Osteocyte (in vitro differentiated cells): ENCODE measurements around the gene PSMA1. TPM values are rescaled to one million over a fixed set of nuclear protein-coding genes. Genes with fewer than 3 reads are reported as not detected.

Experiments used
- DNase-seq: peaks from one replicate; pipeline ENCODE4 v3.0.0; 2021; ENCODE audit warnings: mixed read lengths; ENCODE audit not compliant: unreplicated experiment; ENCODE audit errors: extremely low spot score
- H3K27ac Mint-ChIP-seq: one replicate; pipeline ENCODE4 v1.8.0; 2021; ENCODE audit warnings: mild to moderate bottlenecking, mixed read lengths; ENCODE audit not compliant: unreplicated experiment
- H3K27me3 Mint-ChIP-seq: one replicate; pipeline ENCODE4 v1.8.0; 2021; ENCODE audit warnings: mixed read lengths; ENCODE audit not compliant: unreplicated experiment
- H3K36me3 Mint-ChIP-seq: one replicate; pipeline ENCODE4 v1.8.0; 2021; ENCODE audit warnings: mixed read lengths; ENCODE audit not compliant: unreplicated experiment
- H3K4me1 Mint-ChIP-seq: one replicate; pipeline ENCODE4 v1.8.0; 2021; ENCODE audit warnings: mixed read lengths; ENCODE audit not compliant: unreplicated experiment
- H3K4me3 Mint-ChIP-seq: one replicate; pipeline ENCODE4 v1.8.0; 2021; ENCODE audit warnings: mild to moderate bottlenecking, moderate library complexity, mixed read lengths; ENCODE audit not compliant: unreplicated experiment
- H3K9me3 Mint-ChIP-seq: one replicate; pipeline ENCODE4 v1.8.0; 2021; ENCODE audit warnings: mixed read lengths; ENCODE audit not compliant: unreplicated experiment
- total RNA-seq: library from RNA; stranded (reverse); gene quantifications from 2 replicates; pipeline ENCODE4 v1.2.1, GENCODE V29; 2021
- TF ChIP-seq, protein P1 (sequence below): fragments of 200-600 bp; sonication (generic); IDR thresholded peaks from 2 replicates; pipeline ENCODE4 v1.5.0; 2021; ENCODE audit warnings: antibody characterized with exemption, mild to moderate bottlenecking, moderate library complexity

PSMA1 gene
- total RNA-seq, 1 donor from 2014 or later = 117 TPM

GRCh38 chr11:14547440-14547839 is 27.3 kb upstream of the PSMA1 start:
- DNase-seq = no peak
- no peaks in the 10 kb centered on the region for H3K9me3 Mint-ChIP-seq
- H3K4me3 Mint-ChIP-seq = no peak overlapping the region
- TF ChIP-seq, protein P1, sequence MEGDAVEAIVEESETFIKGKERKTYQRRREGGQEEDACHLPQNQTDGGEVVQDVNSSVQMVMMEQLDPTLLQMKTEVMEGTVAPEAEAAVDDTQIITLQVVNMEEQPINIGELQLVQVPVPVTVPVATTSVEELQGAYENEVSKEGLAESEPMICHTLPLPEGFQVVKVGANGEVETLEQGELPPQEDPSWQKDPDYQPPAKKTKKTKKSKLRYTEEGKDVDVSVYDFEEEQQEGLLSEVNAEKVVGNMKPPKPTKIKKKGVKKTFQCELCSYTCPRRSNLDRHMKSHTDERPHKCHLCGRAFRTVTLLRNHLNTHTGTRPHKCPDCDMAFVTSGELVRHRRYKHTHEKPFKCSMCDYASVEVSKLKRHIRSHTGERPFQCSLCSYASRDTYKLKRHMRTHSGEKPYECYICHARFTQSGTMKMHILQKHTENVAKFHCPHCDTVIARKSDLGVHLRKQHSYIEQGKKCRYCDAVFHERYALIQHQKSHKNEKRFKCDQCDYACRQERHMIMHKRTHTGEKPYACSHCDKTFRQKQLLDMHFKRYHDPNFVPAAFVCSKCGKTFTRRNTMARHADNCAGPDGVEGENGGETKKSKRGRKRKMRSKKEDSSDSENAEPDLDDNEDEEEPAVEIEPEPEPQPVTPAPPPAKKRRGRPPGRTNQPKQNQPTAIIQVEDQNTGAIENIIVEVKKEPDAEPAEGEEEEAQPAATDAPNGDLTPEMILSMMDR = no peak
- H3K27me3 Mint-ChIP-seq = peaks cover 14% of the 10 kb centered on the region
- no peaks in the 10 kb centered on the region for H3K36me3 Mint-ChIP-seq
- no peak overlapping the region for H3K27ac Mint-ChIP-seq
- no peaks in the 10 kb centered on the region for H3K4me1 Mint-ChIP-seq

- Mint-ChIP-seq H3K4me3 (no peak overlapping the region), H3K27ac (no peak overlapping the region), H3K9me3 (no peaks in the 10 kb centered on the region), H3K4me1 (no peaks in the 10 kb centered on the region), H3K36me3 (no peaks in the 10 kb centered on the region), H3K27me3 (peaks cover 12% of the 10 kb centered on the region)
- no peak for DNase-seq
- TF ChIP-seq, protein P1 = no peak
These were observed 26.5 kb upstream of the PSMA1 start for GRCh38 chr11:14546672-14547071.

- no peaks in the 10 kb centered on the region for H3K36me3 Mint-ChIP-seq
- H3K4me3 Mint-ChIP-seq = no peak overlapping the region
- no peaks in the 10 kb centered on the region for H3K9me3 Mint-ChIP-seq
- no peaks in the 10 kb centered on the region for H3K4me1 Mint-ChIP-seq
- H3K27ac Mint-ChIP-seq = no peak overlapping the region
- peaks cover 23% of the 10 kb centered on the region for H3K27me3 Mint-ChIP-seq
- TF ChIP-seq, protein P1 = no peak
- DNase-seq = no peak
These were observed 24.4 kb upstream of the PSMA1 start for GRCh38 chr11:14544611-14545010.

DNA sequence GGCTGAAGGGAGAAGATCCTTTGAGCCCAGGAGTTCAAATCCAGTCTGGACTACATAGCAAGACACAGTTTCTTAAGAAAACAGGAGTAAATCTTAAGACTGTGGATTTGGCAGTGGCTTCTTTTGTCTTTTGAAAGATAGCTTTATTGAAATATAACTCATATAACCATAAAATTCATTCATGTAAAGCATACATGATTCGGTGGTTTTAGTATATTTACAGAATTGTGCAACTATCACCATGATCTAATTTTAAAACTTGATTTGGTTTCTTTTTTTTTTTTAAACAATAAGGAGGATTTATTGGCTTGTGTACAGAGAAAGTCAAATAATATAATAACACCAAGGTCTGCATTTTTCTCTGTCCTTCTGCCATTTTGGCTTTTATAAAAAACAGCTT is 23.1 kb upstream of the PSMA1 start:
- H3K9me3 Mint-ChIP-seq = no peaks in the 10 kb centered on the region
- no peak overlapping the region for H3K27ac Mint-ChIP-seq
- TF ChIP-seq, protein P1 = no peak
- H3K36me3 Mint-ChIP-seq = no peaks in the 10 kb centered on the region
- no peak for DNase-seq
- no peaks in the 10 kb centered on the region for H3K4me1 Mint-ChIP-seq
- H3K4me3 Mint-ChIP-seq = no peak overlapping the region
- peaks cover 25% of the 10 kb centered on the region for H3K27me3 Mint-ChIP-seq

GRCh38 chr11:14542324-14542723 is 22.1 kb upstream of the PSMA1 start:
- no peaks in the 10 kb centered on the region for H3K4me1 Mint-ChIP-seq
- DNase-seq = no peak
- TF ChIP-seq, protein P1 = no peak
- H3K27ac Mint-ChIP-seq = no peak overlapping the region
- no peak overlapping the region for H3K4me3 Mint-ChIP-seq
- H3K9me3 Mint-ChIP-seq = no peaks in the 10 kb centered on the region
- H3K36me3 Mint-ChIP-seq = no peaks in the 10 kb centered on the region
- H3K27me3 Mint-ChIP-seq = peaks cover 25% of the 10 kb centered on the region
